Suprapubic skin (tissue), 4 donors: ENCODE results near the gene HIVEP2.

Experiments
- POLR2A ChIP-seq, 2 donors: fragments of 450-650 bp; IDR thresholded peaks; one replicate each; pipeline ENCODE4 v1.6.1; 2017; ENCODE audit warnings: antibody characterized with exemption in 2 of 2, mild to moderate bottlenecking in 2 of 2, moderate library complexity in 2 of 2
- POLR2AphosphoS5 ChIP-seq, 3 donors: sonication (generic); formaldehyde crosslinking; IDR thresholded peaks; one replicate each; pipeline ENCODE4 v1.6.1; 2017; ENCODE audit warnings: antibody characterized with exemption in 3 of 3
- TF ChIP-seq, protein P1 (sequence below), 2 donors: fragments of 200-600 bp in 1 of 2; fragments of 450-650 bp in 1 of 2; sonication (generic) in 1 of 2; IDR thresholded peaks; one replicate each; pipeline ENCODE4 v1.5.1; 2016 to 2019; ENCODE audit warnings: antibody characterized with exemption in 2 of 2, mild to moderate bottlenecking in 1 of 2, moderate library complexity in 1 of 2

DNA sequence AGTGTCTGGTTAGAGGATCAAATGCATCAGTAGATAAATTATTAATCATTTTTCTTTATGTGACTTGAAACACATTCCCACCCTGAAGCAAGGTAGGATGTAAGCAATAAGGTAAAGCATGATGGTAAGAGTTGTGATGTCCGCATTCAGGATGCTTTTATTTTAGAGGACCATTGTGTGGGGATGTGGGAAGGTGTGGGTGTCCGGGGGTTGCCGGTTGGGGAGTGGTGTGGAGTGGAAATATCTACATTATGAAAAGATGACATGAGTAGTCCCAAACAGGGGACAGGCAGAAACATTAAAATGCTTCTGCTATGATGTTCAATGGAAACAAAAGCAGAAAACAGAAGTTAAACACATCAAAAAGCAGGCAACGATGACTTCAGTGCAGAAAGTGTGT is 215.4 kb downstream of the HIVEP2 start:
- no peak for TF ChIP-seq POLR2AphosphoS5 (IDR thresholded peaks at IDR 0.05)
- TF ChIP-seq, protein P1, sequence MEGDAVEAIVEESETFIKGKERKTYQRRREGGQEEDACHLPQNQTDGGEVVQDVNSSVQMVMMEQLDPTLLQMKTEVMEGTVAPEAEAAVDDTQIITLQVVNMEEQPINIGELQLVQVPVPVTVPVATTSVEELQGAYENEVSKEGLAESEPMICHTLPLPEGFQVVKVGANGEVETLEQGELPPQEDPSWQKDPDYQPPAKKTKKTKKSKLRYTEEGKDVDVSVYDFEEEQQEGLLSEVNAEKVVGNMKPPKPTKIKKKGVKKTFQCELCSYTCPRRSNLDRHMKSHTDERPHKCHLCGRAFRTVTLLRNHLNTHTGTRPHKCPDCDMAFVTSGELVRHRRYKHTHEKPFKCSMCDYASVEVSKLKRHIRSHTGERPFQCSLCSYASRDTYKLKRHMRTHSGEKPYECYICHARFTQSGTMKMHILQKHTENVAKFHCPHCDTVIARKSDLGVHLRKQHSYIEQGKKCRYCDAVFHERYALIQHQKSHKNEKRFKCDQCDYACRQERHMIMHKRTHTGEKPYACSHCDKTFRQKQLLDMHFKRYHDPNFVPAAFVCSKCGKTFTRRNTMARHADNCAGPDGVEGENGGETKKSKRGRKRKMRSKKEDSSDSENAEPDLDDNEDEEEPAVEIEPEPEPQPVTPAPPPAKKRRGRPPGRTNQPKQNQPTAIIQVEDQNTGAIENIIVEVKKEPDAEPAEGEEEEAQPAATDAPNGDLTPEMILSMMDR (IDR thresholded peaks at IDR 0.05), result no peak
- no peak for TF ChIP-seq POLR2A (IDR thresholded peaks at IDR 0.05)
